Kasumi-1 (cell line): ENCODE data around the gene DGCR2.
"Not testable (repeated sequence)": the region's sequence is repeated elsewhere in the genome, so short reads cannot be mapped to it uniquely, and the experiment has no call there.

Experiments
- DNase-seq, 2 experiments: peaks; one replicate each; lab custom pipeline; 2025; lab: John Stamatoyannopoulos, UW

Gene DGCR2

GRCh38 chr22:19041704-19042074 lies 80.5 kb downstream of the DGCR2 start:
- no peak for DNase-seq

- DNase-seq = no peak
Measured at GRCh38 chr22:19040888-19041703, 81.1 kb downstream of the DGCR2 start.

GRCh38 chr22:19040391-19040861 lies 81.8 kb downstream of the DGCR2 start:
- DNase-seq = no peak

- no peak for DNase-seq
Measured at GRCh38 chr22:19039796-19040280, 82.4 kb downstream of the DGCR2 start.

- no peak for DNase-seq
Measured at GRCh38 chr22:19039448-19039780, 82.8 kb downstream of the DGCR2 start.

- DNase-seq = no peak
Measured at GRCh38 chr22:19038728-19039447, 83.3 kb downstream of the DGCR2 start.

GRCh38 chr22:19038164-19038546 lies 84.1 kb downstream of the DGCR2 start:
- DNase-seq = no peak

- no peak for DNase-seq
Measured at GRCh38 chr22:19037282-19038163, 84.7 kb downstream of the DGCR2 start.

GRCh38 chr22:19036523-19037273 lies 85.5 kb downstream of the DGCR2 start:
- DNase-seq = peak in 1 of 2 experiments; percentile 13

- no peak for DNase-seq
Measured at GRCh38 chr22:19036229-19036522, 86.0 kb downstream of the DGCR2 start.

- DNase-seq = no peak
Measured at GRCh38 chr22:19035474-19036228, 86.6 kb downstream of the DGCR2 start.

GRCh38 chr22:19035126-19035473 lies 87.1 kb downstream of the DGCR2 start:
- not testable (repeated sequence) for DNase-seq

- DNase-seq = not testable (repeated sequence)
Measured at GRCh38 chr22:19034724-19035120, 87.5 kb downstream of the DGCR2 start.

- not testable (repeated sequence) for DNase-seq
Measured at GRCh38 chr22:19034031-19034723, 88.0 kb downstream of the DGCR2 start.

GRCh38 chr22:19033568-19033905 lies 88.7 kb downstream of the DGCR2 start:
- not testable (repeated sequence) for DNase-seq

GRCh38 chr22:19032898-19033567 lies 89.2 kb downstream of the DGCR2 start:
- not testable (repeated sequence) for DNase-seq

- not testable (repeated sequence) for DNase-seq
Measured at GRCh38 chr22:19032156-19032785, 89.9 kb downstream of the DGCR2 start.

- not testable (repeated sequence) for DNase-seq
Measured at GRCh38 chr22:19030889-19031252, 91.3 kb downstream of the DGCR2 start.

- DNase-seq = not testable (repeated sequence)
Measured at GRCh38 chr22:19030226-19030888, 91.9 kb downstream of the DGCR2 start.
